Astrocyte of the hippocampus (primary cell): ENCODE data around the gene PLA2G1B.
"Not testable (repeated sequence)": the region's sequence is repeated elsewhere in the genome, so short reads cannot be mapped to it uniquely, and the experiment has no call there.

Experiments used
- DNase-seq: peaks from one replicate; pipeline ENCODE4 v3.0.0; 2011; ENCODE audit warnings: low read depth, low spot score

Gene PLA2G1B

DNA sequence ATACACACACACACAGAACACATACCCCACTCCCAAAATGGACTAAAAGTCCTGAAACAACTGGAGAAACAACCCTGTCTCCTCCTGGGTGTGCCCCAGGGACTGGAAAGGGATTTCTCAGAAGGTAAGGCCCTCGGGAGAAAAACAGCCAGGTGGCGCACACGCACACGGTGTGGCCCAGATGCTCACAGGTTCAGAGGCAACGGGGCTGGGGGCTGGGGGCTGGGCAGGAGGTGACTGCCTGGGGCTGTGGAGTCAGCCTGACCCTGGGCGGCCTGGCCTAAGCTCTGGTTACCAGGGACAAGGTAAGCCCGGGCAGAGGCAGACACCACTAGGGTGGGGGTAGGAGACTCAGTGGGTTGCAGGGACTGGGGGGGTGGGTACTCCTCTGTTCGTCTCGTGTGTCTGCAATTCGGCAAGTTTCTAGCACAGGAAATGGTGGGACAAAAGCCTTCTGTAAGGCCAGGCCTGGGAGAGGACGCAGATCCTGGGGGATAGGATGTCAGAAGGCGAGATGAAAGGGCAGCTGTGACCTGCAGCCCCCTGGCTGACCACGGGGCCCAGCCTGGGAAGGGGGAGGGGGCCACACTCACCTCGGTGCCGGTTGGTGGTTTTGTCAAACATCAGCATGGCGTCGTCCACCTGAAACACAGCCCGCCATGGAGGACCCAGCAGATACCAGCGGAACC is 31.0 kb upstream of the PLA2G1B start:
- no peak for DNase-seq

GRCh38 chr12:120357104-120357503 is 29.5 kb upstream of the PLA2G1B start:
- DNase-seq = no peak

DNA sequence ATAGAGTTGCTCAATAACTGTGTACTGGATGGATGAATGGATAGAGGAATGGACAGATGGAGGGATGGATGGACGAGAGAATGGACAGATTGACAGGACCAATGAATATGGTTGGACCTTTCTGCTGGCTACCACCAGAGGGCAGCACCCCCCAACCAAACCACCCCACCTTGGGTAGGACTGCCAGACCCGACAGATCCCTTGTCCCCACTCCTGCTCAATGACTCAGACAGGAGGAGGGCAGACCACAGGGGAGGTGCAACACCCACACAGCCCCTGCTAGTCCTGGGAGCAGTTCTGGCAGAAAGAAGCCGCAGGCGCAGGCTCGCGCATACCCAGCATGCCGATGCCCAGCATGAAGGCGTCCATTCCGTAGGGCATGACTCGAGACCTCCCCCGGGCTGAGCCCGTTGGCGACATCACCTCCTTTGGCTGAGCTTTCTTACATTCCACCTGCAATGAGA is 29.0 kb upstream of the PLA2G1B start:
- DNase-seq = peak; percentile 99

GRCh38 chr12:120353556-120354317 is 26.2 kb upstream of the PLA2G1B start:
- DNase-seq = no peak

DNA sequence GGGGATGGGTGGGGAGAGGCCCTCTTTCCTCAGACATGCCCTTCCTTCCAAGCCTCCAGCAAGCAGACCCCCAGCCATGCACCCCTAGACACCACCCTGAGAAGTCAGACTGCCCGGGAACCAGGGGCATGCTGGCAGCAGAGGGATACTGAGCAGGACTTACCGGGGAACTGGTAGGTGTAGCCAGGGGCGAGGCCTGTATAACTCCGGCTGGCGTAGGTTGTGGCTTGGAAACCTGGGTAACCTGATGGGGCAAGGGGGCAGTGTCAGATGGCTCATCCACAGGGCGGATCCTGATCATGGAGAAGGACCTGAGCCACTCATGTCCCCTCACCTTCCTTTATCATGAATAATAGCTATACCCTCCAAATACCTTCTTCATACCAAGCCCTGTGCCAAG is 25.6 kb upstream of the PLA2G1B start:
- DNase-seq = no peak

- DNase-seq = peak; percentile 43
These were observed 24.5 kb upstream of the PLA2G1B start for GRCh38 chr12:120352117-120352516.

GRCh38 chr12:120350576-120351350 is 23.2 kb upstream of the PLA2G1B start:
- DNase-seq = peak; percentile 40

GRCh38 chr12:120347766-120348165 is 20.2 kb upstream of the PLA2G1B start:
- DNase-seq = no peak

GRCh38 chr12:120346681-120347080 is 19.1 kb upstream of the PLA2G1B start:
- no peak for DNase-seq

- DNase-seq = no peak
These were observed 18.5 kb upstream of the PLA2G1B start for GRCh38 chr12:120346031-120346430.

DNA sequence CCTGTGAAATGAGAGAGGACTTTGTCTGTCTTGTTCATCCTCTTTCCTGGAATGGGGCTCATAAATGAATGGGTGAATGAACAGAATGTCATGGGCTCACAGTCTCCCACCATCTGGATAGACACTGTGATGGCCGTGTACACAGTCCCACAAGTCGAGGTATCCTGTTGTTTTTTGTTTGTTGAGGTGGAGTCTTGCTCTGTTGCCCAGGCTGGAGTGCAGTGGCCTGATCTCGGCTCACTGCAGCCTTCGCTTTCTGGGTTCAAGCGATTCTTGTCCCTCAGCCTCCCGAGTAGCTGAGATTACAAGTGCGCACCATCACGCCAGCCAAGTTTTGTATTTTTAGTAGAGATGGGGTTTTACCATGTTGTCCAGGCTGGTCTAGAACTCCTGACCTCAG is 16.1 kb upstream of the PLA2G1B start:
- no peak for DNase-seq

- DNase-seq = no peak
These were observed 15.5 kb upstream of the PLA2G1B start for GRCh38 chr12:120343039-120343537.

DNA sequence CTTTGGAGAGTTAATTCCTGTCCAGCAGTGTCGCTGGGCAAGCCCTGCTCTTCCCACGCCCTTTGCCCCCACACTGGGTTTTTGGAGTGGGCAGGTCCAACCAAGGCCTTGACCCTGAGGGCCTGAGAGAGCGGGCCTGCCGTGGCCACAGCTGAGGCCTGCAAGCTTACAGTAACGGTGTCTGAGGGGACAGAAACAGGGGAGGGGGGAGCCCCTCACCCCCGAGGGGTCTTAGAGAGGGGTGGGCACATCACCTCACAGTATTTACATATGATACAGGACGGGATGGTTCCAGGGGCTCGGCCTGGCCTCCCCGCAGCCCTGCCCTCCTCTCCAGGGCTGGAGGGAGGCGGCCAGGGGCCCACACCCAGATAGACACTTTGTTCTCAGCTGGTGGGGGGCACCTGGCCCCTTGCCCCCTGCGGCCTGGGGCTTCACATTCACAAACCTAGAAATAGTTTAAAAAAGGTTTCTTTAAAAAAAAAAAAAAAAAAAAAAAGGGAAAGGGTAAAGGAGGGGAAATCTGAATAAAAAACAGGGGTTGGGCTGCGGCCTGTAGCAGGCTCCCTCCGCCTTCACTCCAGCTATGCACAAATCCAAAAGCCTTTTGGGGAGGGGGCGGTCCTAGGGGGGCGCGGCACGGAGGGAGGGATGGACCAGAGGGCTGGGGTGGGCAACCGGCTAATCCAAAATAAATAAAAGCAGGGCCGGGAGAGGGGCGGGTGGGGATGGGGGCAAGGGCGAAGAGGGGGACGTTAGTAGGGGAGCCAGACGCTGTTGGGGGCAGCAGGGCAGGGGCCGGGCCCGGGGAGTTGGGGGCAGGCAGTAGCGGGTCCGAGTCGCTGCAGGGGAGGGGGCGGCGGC is 14.8 kb upstream of the PLA2G1B start:
- no peak for DNase-seq

DNA sequence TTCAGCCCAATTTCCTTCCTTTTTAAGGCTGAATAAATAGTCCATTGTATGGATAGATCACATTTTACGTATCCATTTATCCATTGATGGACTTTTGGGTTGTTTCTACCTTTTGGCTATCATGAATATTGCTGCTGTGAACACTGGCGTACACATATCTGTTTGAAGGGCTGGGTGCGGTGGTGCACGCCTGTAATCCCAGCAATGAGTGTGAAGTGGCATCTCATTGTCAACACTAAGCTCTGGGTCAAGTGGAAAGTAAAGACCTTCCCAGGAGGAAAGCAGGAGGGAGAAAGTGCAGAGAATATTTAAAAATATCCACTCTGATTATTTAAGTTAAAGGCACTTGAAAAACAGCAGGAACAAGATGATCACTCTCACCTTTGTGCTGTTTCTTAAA is 11.7 kb upstream of the PLA2G1B start:
- DNase-seq = no peak

DNA sequence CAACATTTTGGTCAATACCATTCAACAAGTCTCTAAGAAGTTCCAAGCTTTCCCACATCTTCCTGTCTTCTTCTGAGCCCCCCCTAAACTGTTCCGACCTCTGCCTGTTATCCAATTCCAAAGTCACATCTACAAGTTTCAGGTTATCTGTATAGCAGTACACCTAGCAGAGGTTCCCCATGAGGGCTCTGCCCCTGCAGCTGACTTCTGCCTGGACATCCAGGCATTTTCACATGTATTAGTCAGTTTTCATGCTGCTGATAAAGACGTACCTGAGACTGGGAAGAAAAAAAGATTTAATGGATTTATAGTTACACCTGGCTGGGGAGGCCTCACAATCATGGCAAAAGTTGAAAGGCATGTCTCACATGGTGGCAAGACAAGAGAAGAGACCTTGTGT is 10.2 kb upstream of the PLA2G1B start:
- no peak for DNase-seq

GRCh38 chr12:120336392-120336791 is 8.8 kb upstream of the PLA2G1B start:
- DNase-seq = not testable (repeated sequence)

- peak; percentile 66 for DNase-seq
These were observed 7.9 kb upstream of the PLA2G1B start for GRCh38 chr12:120335447-120335846.

- no peak for DNase-seq
These were observed 4.9 kb upstream of the PLA2G1B start for GRCh38 chr12:120332523-120332922.

- DNase-seq = no peak
These were observed 4.5 kb upstream of the PLA2G1B start for GRCh38 chr12:120332041-120332440.

DNA sequence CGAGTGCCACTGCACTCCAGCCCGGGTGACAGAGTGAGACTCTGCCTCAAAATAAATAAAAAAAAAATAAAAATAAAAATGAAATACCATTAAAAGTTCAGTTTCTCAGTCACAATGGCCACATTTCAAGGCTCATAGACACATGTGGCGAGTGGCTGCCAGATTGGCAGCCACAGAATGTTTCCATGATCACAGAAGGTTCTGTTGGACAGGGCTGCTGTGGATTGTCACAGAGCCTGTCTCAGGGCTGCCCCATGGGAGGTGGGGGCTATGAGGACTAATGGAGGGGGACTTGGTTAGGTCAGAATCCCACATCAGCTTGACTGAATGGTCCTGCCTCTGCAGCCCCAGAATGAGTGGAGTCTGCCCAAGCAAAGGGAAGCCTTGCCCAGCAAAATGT is 3.8 kb upstream of the PLA2G1B start:
- DNase-seq = no peak

- DNase-seq = no peak
These were observed 649 bp upstream of the PLA2G1B start for GRCh38 chr12:120328228-120328627.
